Psoas muscle (tissue), 8 donors: ENCODE results near the gene PTPRD. TPM values are rescaled to one million over a fixed set of nuclear protein-coding genes. Genes with fewer than 3 reads are reported as not detected.

Source experiments
- ATAC-seq, 4 donors: fragments of 200-7000 bp; cut with Tn5 transposase; one replicate each; pipeline ENCODE4 v1.9.1; 2020; ENCODE audit warnings: moderate library complexity in 3 of 4, mild to moderate bottlenecking in 2 of 4
- DNase-seq, 2 donors: peaks; one replicate each; pipeline ENCODE4 v3.0.0-alpha.2; 2020
- H3K27ac ChIP-seq: fragments of 200-600 bp; one replicate; pipeline ENCODE4 v1.8.0; 2022
- H3K27me3 ChIP-seq, 3 donors: fragments of 200-600 bp in 1 of 3; one replicate each; pipeline versions ENCODE4 v1.6.1 to v1.8.0; 2013 to 2022; ENCODE audit warnings: low read length in 2 of 3, mild to moderate bottlenecking in 2 of 3, moderate library complexity in 1 of 3; ENCODE audit not compliant: insufficient read depth in 3 of 3
- H3K36me3 ChIP-seq, 2 donors: fragments of 200-600 bp in 1 of 2; one replicate each; pipeline versions ENCODE4 v1.6.1 to v1.8.0; 2013 to 2022; ENCODE audit warnings: low read depth in 1 of 2, mild to moderate bottlenecking in 1 of 2, moderate library complexity in 1 of 2; ENCODE audit not compliant: insufficient read depth in 1 of 2
- H3K4me1 ChIP-seq: fragments of 200-600 bp; one replicate; pipeline ENCODE4 v1.8.0; 2022
- H3K4me3 ChIP-seq: fragments of 200-600 bp; one replicate; pipeline ENCODE4 v1.8.0; 2022; ENCODE audit warnings: mild to moderate bottlenecking
- H3K9me3 ChIP-seq: fragments of 200-600 bp; one replicate; pipeline ENCODE4 v1.8.0; 2022
- WGBS, 3 donors: extraction: QIAGEN DNeasy Blood & Tissue Kit; methylation state at CpG; one replicate each; pipeline versions ENCODE4 v1.1.6 to v1.1.7; 2013; 5-methylcytosine and 5-hydroxymethylcytosine counted together
- intact Hi-C, 2 donors: fragments of 100-400 bp; cut with DNase I; formaldehyde crosslinking; loops; one replicate each; pipeline versions ENCODE4 v1.11.0 to v1.14.2; 2022
- polyA plus RNA-seq, 3 donors: library from polyadenylated mRNA; stranded (reverse); fragments of 200-250 nt; gene quantifications; one replicate each; pipeline ENCODE4 v1.2.3, GENCODE V29; 2013
- total RNA-seq, 4 donors: library from RNA; stranded (reverse); fragmentation: NEBNext Ultra II Directional in 2 of 4; extraction: Animal tissue kit (Norgen Biotek cat#: 25700) in 2 of 4; gene quantifications; one replicate each; pipeline versions ENCODE4 v1.2.1 to v1.2.4, GENCODE V29; 2021 to 2023
- TF ChIP-seq, protein P1 (sequence below): fragments of 200-600 bp; IDR thresholded peaks from one replicate; pipeline ENCODE4 v1.8.0; 2022; ENCODE audit warnings: antibody characterized with exemption
- donor health status: healthy with polysubstance abuse.
- donor health status: DM: no; HTN: no; CAD: no; lungs with moderate emphysema.
- donor health status: Bipolar disorder and iron deficiency.
- donor health status: healthy.
- donor health status: DM: yes; HTN: yes; CAD: no.
- donor health status: DM: no; HTN: no; CAD: no.
- donor health status: DM: no; HTN: no; CAD: no.
- donor health status: DM: yes; HTN: yes; CAD: no.

PTPRD gene
- total and polyA plus RNA-seq, 7 donors, result 0.44 to 3.1 (median 0.91) TPM

DNA sequence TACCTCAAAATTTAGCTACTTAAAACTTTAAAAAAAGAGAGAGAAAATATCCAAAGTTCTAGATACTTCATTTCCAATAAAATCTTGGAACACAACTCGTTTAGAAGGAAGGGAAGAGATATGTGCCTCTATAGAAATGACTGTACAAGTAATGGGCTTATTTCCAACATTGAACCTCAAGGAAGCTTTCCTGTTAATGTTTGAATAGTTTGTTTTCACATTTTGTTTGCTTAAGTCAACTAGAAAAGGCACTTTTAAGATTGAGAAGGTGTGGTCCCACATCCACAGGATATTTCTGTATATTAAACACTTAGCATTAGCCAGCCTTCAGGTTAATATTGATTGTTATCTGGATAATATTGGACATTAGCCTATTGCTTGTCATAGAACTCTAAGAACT lies 384.7 kb downstream of the PTPRD start:
- no peaks in the 10 kb centered on the region for H3K36me3 ChIP-seq
- no peak overlapping the region for H3K4me3 ChIP-seq
- no peaks in the 10 kb centered on the region for H3K9me3 ChIP-seq
- no peak overlapping the region for H3K27ac ChIP-seq
- H3K27me3 ChIP-seq, result no peaks in the 10 kb centered on the region
- intact Hi-C loops, result loop anchor here in 1 of 2 donors (10.0 kb wide), 1 partner anchor 63 kb away; no protein-coding TSS in a partner anchor
- ATAC-seq, result no peak
- TF ChIP-seq, protein P1, sequence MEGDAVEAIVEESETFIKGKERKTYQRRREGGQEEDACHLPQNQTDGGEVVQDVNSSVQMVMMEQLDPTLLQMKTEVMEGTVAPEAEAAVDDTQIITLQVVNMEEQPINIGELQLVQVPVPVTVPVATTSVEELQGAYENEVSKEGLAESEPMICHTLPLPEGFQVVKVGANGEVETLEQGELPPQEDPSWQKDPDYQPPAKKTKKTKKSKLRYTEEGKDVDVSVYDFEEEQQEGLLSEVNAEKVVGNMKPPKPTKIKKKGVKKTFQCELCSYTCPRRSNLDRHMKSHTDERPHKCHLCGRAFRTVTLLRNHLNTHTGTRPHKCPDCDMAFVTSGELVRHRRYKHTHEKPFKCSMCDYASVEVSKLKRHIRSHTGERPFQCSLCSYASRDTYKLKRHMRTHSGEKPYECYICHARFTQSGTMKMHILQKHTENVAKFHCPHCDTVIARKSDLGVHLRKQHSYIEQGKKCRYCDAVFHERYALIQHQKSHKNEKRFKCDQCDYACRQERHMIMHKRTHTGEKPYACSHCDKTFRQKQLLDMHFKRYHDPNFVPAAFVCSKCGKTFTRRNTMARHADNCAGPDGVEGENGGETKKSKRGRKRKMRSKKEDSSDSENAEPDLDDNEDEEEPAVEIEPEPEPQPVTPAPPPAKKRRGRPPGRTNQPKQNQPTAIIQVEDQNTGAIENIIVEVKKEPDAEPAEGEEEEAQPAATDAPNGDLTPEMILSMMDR, result no peak
- 28 to 43% (median 40%) methylated on average over 1 of the region's 1 CpG for WGBS, 3 donors
- DNase-seq, result no peak
- H3K4me1 ChIP-seq, result no peaks in the 10 kb centered on the region

DNA sequence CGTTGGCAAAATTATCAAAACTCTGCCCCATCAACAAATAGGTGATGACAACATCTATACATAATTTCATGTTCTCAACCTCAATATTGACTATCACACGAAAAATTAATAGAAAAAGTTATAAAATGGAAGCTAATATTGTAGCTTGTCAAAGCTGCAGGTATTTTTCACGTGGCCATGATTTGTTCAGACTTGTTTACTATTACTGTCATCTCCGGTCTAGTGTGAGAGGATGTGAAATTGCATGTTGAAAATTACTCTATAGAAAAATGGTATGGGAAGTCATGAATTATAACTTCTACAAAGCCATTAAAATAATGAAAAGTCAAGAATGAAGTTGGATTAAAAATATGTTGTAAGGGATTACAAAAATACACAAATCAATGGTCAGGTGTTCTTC lies 385.8 kb downstream of the PTPRD start:
- Histone ChIP-seq H3K4me1 (no peaks in the 10 kb centered on the region), H3K4me3 (no peak overlapping the region), H3K27ac (no peak overlapping the region), H3K9me3 (no peaks in the 10 kb centered on the region), H3K36me3 (no peaks in the 10 kb centered on the region), H3K27me3 (no peaks in the 10 kb centered on the region)
- ATAC-seq, result no peak
- no peak for DNase-seq
- 64 to 69% (median 66%) methylated on average over 4 of the region's 4 CpGs for WGBS, 3 donors
- intact Hi-C loops, result loop anchor here in 1 of 2 donors (10.0 kb wide), 1 partner anchor 62 kb away; no protein-coding TSS in a partner anchor
- TF ChIP-seq, protein P1, result no peak

DNA sequence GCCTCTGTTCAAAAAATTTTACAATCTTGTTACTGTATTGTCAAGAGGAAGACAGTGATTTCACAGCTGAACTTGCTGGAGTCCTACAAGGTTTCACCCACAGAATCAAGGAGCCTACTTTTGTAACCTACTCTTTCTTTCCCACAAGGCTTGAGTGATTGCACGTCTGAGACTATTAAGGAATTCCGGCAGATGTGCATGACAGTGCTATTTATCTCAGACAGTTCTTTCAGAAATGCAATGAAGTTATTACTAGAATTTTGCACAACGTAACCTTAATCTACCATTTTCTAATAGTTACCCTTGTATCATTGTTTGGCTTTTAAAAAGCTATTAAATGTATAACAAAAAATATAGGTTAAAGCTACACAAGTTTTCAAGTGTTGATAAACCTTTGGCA lies 400.1 kb downstream of the PTPRD start:
- DNase-seq (no peak), ATAC-seq (no peak)
- no peaks in the 10 kb centered on the region for H3K9me3 ChIP-seq
- WGBS, 3 donors, result 52 to 58% (median 53%) methylated on average over 3 of the region's 3 CpGs
- H3K27me3 ChIP-seq, result no peaks in the 10 kb centered on the region
- TF ChIP-seq, protein P1, result no peak
- H3K4me3 ChIP-seq, result no peak overlapping the region
- no peaks in the 10 kb centered on the region for H3K36me3 ChIP-seq
- intact Hi-C loops, result no loop called here
- H3K27ac ChIP-seq, result no peak overlapping the region
- no peaks in the 10 kb centered on the region for H3K4me1 ChIP-seq

DNA sequence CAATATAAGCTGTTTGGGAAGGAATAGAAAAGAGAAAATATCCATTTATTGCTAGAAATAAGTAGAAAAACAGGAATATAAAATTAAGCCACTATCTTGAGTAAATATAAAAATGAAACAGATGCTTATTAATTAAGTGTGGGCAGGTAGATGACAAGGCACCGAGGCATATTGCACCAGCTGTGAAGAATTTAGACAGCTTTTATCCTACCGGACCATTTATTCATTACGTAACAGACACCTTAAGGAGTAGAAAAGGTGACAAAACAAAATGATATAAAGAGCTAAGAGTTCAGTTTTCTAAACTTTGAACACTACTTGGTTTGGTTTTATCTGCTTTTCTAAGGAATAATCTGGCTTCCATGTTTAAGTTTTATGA lies 404.1 kb downstream of the PTPRD start:
- 47 to 63% (median 52%) methylated on average over 3 of the region's 3 CpGs for WGBS, 3 donors
- H3K4me3 ChIP-seq, result peak overlapping the region; percentile 55
- DNase-seq, result no peak
- no peak for ATAC-seq
- TF ChIP-seq, protein P1, result no peak
- intact Hi-C loops, result loop anchor here in 1 of 2 donors (5.0 kb wide), 1 partner anchor 49 kb away; no protein-coding TSS in a partner anchor
- no peaks in the 10 kb centered on the region for H3K27me3 ChIP-seq
- no peaks in the 10 kb centered on the region for H3K9me3 ChIP-seq
- H3K36me3 ChIP-seq, result no peaks in the 10 kb centered on the region
- H3K27ac ChIP-seq, result no peak overlapping the region
- H3K4me1 ChIP-seq, result no peaks in the 10 kb centered on the region

DNA sequence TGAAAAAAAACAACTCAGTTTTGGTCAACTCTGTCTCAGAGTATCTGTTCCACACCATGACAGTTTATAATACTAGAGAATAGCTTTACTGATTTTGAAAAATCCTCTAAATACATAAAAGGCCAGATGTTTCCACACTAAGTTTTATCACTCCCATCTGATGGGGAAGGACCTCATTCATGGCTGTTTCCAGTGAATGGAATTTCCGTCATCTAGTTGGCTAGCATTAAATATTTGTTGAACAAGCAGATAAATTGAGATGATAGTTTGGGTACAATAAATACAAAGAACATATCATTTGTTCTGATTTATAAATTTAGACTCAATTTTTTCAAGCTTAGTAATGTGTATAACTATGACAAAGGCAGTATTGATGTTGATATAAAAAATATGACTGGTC lies 408.5 kb downstream of the PTPRD start:
- ATAC-seq (no peak), DNase-seq (no peak)
- intact Hi-C loops, result no loop called here
- Histone ChIP-seq H3K4me3 (no peak overlapping the region), H3K27me3 (no peaks in the 10 kb centered on the region), H3K27ac (no peak overlapping the region), H3K4me1 (no peaks in the 10 kb centered on the region), H3K9me3 (no peaks in the 10 kb centered on the region), H3K36me3 (no peaks in the 10 kb centered on the region)
- TF ChIP-seq, protein P1, result no peak
- 51 to 58% (median 56%) methylated on average over 1 of the region's 1 CpG for WGBS, 3 donors
